Choroid plexus epithelial cell (primary cell): ENCODE data around the gene CCR4.

Source experiments
- DNase-seq: peaks from one replicate; pipeline ENCODE4 v3.0.0-alpha.2; 2010; ENCODE audit warnings: low read depth
- H3K4me3 ChIP-seq: 2 replicates; pipeline ENCODE4 v1.5.1; 2011; ENCODE audit warnings: low read depth, mild to moderate bottlenecking, control low read depth, low read length, moderate library complexity
- CTCF ChIP-seq: conservative IDR thresholded peaks from 2 replicates; pipeline ENCODE4 v1.5.1; 2011; ENCODE audit warnings: low read depth, mild to moderate bottlenecking, control low read depth, inconsistent platforms, low read length, moderate library complexity

The CCR4 gene

DNA sequence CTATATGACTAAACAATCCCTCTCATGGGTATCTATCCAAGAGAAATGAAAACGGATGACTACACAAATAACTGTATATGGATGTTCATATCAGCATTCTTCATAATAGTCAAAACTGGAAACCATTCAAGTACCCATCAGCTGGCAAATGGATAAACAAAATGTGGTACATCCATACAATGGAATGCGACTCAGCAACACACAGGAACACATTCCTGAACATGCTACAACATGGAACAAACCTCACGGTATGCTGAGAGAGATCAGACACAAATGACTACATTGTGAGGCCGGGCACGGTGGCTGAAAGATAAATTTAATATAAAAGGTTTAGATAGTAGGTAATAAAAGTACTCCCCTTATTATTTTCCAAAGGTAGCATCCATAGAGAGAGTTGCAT lies 42.6 kb downstream of the CCR4 start:
- DNase-seq = no peak
- TF ChIP-seq CTCF = no peak
- no peak overlapping the region for H3K4me3 ChIP-seq

DNA sequence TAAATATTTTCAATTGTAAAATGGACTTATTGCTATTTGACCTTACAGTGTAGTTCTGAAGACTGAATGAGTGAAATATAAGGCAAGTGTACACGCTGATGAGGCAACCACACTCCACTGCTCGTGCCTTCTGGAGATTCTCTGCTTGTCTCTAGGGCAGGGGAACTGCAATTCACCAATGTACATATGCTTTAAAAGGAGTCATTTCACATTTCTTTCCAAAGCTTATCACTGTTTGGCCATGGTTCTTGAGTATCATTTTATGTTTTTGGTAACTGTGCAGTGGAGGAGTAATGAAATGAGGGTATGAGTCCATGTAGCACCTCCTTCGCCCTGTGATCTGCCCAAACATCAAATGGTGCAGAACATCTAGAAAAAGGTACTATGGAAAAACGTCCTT lies 43.7 kb downstream of the CCR4 start:
- H3K4me3 ChIP-seq = no peak overlapping the region
- TF ChIP-seq CTCF = no peak
- DNase-seq = no peak

- TF ChIP-seq CTCF = no peak
- no peak for DNase-seq
- no peak overlapping the region for H3K4me3 ChIP-seq
Measured at GRCh38 chr3:32996048-32996754, 44.8 kb downstream of the CCR4 start.

DNA sequence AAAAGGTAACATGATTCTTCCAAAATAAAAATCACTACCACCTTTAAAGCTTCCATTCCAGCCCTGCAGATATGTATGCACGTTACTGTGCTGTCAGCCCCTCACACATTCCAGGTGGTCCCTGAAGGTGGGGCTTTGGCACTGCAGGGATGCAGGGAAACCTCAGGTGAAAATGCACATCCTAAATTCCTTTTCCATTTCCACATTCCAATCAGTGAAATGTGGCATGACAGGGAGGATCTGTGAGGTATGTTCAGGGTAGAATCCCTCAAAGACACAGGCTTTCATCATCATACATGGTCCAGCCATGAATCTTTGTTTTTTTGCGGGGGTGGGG lies 45.3 kb downstream of the CCR4 start:
- no peak for TF ChIP-seq CTCF
- DNase-seq = no peak
- H3K4me3 ChIP-seq = no peak overlapping the region

DNA sequence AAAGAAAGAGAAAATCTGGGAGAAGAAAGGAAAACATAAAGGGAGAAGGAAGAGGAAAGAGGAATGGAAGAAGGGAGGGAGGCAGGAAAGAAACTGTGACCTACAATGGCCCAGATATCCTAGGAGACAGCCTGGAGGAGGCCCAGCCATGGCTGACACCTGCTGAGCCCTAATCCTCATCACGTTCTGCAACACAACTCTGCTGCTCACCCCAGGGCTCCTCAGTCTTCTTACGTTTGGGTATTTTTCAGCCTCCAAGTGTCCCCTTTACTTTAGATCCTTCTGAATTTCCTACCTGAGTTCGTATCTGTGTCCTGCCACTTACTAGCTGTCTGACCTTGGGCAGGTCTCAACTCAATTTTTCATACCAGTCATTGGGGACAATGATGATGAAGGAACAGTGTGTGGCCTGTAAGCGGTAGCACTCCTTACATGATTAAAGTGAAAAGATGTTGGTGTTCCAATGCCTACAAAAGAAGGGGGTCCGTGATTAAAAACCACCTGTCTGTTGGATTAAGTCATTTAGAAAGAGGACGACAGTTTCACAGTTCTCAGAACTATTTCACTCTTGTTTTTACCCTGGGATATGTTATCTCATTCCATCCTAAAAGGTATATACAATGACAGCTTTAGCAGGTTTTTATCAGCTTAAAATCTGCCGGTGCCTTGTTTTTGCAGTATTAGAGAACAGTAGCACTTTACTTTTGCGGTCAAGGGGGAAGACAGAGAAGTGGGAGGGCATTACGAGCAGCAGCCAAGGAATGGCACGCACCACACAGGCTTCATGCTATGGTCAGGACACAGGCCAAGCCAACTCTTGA lies 47.4 kb downstream of the CCR4 start:
- no peak for DNase-seq
- H3K4me3 ChIP-seq = no peak overlapping the region
- no peak for TF ChIP-seq CTCF

- TF ChIP-seq CTCF = no peak
- no peak overlapping the region for H3K4me3 ChIP-seq
- no peak for DNase-seq
Measured at GRCh38 chr3:33000691-33001385, 49.4 kb downstream of the CCR4 start.
